CD1c-positive myeloid dendritic cell (primary cell): ENCODE data around the gene FANCL.
"Not testable (repeated sequence)": the region's sequence is repeated elsewhere in the genome, so short reads cannot be mapped to it uniquely, and the experiment has no call there.

ENCODE experiments used
- DNase-seq: peaks from one replicate; pipeline ENCODE4 v3.0.0-alpha.2; 2016; ENCODE audit errors: extremely low spot score

Gene FANCL

DNA sequence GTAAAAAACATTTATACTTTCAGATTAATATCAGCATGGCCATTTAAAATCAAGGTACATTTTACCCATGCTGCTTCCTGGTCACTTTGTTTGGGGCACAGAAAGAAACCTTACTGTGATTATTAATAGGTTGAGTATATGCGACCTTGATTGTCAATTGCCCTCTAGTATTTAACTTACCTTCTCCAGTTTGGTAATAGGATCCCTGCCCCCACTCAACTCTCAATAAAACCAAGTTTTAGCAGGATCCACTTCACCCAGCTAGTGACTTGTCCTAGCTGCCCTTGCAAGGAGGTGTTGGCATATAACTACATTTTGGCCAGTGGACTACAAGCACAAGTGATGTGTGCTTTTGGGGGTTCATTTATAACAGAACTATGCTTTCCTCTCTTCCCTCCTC is 34.3 kb downstream of the FANCL start:
- DNase-seq: no peak

DNA sequence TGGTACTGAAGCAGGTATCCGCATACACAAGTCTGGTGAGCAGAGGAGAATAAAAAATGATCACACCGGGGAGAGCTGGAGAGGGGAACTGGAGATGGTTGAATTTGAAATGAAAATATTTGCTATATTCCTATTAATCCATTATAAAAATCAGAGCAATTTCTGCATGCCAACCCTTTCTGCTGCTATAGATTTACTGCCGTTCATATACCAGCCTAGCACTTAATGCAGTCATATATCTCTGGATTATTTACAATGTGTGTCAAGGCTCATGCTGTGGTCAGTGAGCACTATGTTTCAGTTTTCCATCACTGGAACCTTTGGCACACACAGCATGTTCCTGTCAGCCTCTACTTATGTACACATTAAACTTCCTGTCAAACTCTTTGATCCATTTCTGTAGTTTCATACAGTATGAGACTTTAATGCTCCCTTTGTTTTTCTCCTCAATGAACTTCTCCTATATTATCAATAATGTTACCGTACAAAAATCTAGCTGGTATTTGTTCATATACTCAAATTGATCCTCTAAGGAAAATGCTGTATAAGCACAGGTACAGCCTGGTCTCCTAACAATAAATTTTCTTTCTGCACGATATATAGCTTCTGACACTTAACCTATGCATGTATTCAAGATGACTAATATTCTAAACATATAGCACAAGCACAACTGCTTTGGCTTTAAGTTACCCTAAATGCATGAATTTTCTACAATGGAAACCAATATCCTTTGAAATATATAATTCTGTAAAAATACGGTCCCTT is 36.7 kb downstream of the FANCL start:
- DNase-seq: no peak

DNA sequence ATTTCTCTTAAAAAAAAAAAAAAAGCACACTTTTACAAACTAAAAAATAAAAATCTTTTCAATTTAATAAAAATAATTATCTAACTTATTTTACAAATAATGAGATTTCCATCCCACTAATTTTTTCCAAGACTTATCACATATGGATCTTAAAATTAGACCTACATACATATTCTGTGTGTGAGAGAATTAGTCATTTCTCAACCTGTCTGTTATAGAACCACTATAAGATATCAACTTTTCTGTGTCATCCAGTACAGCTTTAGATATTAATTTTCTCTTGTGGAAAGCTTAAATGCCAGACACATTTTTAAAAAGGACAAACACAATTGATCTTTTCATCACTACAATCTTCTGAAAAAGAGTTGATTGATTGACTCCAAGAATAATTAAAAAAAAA is 38.1 kb downstream of the FANCL start:
- no peak for DNase-seq

DNA sequence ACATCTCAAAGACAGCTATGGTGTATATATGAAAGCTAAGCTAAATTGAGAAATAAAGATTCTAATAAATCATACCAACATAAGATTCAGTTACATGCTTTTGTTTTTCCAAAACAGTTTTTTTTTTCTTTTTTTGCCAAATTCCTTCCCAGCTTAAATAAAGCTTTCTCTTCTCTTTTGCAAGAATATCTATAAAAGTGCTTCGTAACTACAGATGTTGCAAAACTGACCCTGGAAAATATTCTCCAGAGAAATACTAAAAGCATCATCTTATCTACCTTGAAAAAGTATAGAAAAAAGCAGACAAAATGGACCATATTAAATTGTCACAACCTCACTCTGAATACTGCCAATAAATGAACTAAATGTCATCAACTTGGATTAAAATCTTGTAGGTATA is 38.7 kb downstream of the FANCL start:
- DNase-seq: no peak

DNA sequence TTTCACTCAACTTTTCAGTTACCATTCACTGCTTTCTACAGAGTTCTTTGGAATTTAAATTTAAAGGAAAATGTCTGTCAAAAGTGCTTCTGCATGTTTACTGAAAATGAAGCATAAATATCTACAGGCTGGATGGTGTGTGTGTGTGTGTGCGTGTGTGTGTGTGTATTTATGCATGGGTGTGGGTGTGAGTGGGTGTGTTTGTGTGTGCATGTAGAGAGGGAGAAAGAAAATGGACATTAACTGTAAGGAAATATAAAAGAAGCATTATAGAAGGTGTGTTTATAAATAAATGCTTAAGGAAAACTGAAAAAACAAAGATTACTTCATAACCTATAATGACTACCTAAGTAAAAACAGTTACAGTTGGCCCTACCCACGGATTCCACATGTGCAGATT is 43.2 kb downstream of the FANCL start:
- no peak for DNase-seq

DNA sequence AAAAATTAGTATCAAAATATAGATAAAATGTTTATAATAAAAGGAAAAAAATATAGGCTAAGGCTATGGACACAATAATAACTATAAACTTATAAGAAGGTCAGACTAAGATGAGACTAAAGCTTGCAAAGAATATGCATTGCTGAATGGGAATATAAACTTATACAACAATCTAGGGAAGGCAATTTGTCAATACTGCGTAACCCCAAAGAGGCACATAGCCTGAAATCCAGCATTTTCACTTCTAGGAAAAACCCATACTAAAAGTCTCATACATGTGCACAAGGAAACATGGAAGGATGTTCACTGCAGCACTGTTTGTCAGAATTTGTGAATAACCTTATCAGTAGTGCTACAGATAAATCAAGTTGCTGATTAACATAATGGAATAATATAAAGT is 45.5 kb downstream of the FANCL start:
- DNase-seq: no peak

DNA sequence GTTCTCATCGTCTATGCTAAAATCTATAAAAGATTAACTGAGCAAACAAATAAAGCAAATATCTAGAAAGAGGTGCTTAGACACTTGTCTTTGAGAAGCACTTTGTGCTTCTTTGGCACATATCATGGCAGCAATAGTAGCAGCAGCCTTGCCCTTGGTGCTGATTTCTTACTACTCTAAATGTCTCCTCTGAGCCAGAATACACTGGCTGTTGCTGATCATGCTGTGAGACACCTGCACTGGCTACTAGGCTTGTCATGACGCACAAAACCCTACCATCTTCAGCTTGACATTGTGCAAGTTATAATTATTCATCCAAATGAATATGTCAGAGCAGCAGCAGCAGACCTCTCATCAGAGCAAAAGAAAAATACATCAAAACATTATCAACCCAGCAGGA is 46.7 kb downstream of the FANCL start:
- no peak for DNase-seq

DNA sequence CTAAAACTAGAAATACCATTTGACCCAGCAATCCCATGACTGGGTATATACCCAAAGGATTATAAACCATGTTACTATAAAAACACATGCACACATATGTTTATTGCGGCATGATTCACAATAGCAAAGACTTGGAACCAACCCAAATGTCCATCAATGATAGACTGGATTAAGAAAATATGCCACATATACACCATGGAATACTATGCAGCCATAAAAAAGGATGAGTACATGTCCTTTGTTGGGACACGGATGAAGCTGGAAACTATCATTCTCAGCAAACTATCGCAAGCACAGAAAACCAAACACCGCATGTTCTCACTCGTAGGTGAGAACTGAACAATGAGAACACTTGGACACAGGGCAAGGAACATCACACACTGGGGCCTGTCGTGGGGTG is 54.1 kb downstream of the FANCL start:
- DNase-seq: not testable (repeated sequence)

DNA sequence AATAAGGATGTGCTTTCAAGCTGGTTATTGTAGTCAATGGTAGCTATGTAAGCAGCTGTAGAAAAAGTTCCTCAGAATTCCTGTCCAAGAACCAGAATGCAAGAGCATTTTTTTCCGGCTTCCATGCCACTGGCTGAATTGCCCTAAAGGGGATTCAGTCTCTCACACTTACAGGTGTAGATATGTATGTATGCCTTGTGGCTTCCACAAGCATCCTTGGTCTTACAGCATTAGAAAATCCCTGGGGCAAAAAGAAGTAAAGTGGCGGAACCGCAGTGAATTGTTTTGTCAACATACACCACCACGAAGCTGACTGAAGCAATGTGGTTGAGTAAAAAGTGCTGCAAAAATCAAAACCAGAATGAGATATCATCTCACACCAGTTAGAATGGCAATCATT is 54.6 kb downstream of the FANCL start:
- DNase-seq: no peak

DNA sequence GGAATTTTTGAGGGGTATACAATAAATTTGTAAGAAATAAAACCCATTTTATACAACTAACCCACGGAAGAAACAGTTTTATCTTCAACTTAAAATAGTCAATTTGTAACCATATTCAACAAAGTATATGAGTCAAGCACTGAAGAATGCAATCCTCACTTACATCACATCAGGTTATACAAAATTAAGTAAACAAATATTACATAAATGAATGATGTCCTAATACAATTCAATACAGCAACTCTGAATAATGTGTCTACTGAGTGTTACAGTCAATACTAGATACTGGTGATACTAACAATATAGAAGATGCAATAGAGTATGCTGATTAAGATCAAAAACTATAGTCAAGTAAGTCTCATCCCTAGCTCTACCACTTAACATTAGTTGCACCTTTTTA is 58.6 kb downstream of the FANCL start:
- no peak for DNase-seq

DNA sequence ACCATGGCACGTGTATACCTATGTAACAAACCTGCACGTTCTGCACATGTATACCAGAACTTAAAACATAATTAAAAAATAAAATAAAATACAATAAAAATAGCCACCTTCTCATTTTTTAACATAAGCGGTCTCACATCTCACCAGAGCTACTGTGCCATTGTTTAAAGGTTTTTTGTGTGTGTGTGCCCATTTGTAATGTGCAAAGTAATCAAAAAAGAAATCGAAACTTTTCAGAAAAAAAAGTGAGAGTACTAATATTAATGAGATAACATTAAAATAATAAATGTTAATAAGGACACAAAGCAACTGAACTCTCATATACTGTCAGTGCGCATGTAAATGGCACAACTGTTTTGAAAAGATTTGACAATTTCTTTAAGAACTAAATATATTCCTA is 60.5 kb downstream of the FANCL start:
- no peak for DNase-seq

DNA sequence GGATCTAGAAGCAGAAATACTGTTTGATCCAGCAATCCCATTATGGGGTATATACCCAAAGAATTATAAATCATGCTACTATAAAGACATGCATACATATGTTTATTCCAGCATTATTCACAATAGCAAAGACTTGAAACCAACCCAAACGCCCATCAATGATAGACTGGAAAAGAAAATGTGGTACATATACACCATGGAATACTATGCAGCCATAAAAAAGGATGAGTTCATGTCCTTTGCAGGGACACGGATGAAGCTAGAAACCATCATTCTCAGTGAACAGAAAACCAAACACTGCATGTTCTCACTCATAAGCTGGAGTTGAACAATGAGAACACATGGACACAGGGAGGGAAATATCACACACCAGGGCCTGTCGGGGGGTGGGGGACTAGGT is 61.0 kb downstream of the FANCL start:
- not testable (repeated sequence) for DNase-seq

DNA sequence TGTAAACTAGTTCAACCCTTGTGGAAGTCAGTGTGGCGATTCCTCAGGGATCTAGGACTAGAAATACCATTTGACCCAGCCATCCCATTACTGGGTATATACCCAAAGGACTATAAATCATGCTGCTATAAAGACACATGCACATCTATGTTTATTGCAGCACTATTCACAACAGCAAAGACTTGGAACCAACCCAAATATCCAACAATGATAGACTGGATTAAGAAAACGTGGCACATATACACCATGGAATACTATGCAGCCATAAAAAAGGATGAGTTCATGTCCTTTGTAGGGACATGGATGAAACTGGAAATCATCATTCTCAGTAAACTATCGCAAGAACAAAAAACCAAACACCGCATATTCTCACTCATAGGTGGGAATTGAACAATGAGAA is 63.9 kb downstream of the FANCL start:
- DNase-seq: not testable (repeated sequence)

DNA sequence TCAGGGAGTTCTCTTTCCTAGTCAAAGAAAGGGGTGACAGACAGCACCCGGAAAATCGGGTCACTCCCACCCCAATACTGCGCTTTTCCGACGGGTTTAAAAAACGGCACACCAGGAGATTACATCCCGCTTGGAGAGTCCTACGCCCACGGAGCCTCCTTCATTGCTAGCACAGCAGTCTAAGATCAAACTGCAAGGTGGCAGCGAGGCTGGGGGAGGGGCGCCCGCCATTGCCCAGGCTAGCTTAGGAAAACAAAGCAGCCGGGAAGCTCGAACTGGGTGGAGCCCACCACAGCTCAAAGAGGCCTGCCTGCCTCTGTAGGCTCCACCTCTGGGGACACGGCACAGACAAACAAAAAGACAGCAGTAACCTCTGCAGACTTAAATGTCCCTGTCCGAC is 69.3 kb downstream of the FANCL start:
- not testable (repeated sequence) for DNase-seq

DNA sequence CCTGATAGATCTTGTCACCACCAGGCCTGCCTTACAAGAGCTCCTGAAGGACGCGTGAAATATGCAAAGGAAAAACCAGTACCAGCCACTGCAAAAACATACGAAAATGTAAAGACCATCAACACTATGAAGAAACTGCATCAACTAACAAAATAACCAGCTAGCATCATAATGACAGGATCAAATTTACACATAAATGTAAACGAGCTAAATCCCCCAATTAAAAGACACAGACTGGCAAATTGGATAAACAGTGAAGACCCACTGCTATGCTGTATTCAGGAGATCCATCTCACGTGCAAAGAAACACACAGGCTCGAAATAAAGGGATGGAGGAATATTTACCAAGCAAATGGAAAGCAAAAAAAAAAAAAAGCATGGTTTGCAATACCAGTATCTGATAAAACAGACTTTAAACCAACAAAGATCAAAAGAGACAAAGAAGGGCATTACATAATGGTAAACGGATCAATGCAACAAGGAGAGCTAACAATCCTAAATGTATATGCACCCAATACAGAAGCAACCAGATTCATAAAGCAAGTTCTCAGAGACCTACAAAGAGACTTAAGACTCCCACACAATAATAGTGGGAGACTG is 70.7 kb downstream of the FANCL start:
- not testable (repeated sequence) for DNase-seq

DNA sequence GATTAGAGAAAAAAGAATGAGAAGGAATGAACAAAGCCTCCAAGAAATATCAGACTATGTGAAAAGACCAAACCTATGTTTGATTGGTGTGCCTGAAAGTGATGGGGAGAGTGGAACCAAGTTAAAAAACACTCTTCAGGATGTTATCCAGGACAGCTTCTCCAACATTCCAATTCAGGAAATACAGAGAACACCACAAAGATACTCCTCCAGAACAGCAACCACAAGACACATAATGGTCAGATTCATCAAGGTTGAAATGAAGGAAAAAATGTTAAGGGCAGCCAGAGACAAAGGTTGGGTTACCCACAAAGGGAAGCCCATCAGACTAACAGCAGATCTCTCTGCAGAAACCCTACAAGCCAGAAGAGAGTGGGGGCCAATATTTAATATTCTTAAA is 71.3 kb downstream of the FANCL start:
- not testable (repeated sequence) for DNase-seq

DNA sequence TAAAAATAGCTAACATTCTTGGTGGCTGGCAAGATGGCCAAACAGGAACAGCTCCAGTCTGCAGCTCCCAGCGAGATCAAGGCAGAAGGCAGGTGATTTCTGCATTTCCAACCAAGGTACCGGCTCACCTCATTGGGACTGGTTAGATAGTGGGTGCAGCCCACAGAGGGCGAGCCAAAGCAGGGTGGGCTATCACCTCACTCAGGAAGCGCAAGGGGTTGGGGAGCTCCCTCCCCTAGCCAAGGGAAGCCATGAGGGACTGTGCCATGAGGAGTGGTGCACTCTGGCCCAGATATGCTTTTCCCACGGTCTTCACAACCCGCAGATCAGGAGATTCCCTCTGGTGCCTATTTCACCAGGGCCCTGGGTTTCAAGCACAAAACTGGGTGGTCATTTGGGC is 73.0 kb downstream of the FANCL start:
- not testable (repeated sequence) for DNase-seq

DNA sequence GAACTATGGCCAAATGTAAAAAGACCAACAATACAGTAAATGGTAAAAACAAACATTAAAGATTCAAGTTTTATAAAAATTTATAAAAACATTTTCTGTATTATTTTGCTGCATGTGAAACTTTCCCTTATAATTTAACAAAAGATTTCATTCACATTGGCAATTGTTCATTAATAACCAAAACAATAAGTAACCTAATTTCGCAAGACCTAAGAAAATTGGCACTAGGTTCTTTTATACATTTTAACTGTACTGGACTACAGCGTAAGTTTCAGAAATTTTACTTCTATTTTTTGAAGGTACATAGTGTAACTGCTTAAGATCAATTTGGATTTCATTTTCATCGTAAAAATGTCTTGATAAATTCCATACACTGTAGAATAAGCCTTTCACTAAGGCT is 77.2 kb downstream of the FANCL start:
- DNase-seq: no peak

DNA sequence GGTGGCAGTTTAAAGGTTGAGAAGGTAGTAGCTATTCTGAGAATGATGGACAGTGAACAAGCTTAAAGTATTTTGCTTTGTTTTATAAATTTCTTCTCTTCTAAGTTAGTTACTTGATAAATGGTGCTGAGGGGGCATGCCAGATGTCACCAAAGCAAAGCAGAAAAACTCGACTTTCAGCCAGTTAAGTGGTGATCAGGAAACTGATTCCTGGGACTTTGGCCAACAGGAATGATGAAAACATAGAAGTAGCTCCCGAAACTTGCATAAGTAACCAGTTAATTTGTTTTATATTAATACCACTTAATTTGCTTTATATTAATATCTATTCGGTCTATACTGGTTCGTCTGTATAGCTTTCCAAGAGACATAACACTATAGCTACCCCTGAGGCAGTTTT is 82.6 kb downstream of the FANCL start:
- DNase-seq: no peak

DNA sequence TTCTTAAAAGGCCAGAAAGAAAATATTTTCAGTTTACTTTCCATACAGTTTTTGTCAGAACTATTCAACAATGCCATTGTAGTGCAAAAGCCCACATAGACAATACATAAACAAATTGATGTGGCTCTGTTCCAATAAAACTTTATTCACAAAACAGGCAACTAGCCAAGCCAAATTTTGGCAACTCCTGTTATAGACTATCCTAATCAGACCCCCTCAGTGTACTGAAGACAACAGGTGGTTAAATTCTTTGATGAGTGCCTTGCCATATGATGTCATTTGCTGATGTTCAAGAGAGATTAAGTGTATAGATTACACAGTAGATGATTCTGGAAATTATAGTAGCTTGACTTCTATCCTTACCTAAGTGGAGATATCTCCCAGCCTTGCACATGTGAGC is 83.4 kb downstream of the FANCL start:
- DNase-seq: no peak

DNA sequence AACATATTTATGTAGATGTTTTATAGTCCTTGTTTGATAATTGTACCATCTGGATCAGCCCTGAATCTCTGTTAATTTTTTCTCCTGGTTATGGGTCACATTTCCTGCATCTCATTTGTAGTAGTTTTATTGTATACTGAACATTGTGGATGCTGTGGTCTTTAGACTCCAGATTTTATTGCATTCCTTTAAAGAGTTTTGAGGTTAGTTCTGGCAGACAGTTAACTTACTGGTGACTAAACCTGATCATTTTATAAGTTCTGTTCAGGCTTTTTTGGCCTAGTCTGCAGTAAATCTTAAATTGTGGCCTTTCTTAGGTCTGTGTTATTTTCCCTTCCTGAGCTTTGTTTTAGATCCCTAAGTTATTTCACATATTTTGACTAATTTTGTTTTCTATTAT is 84.3 kb downstream of the FANCL start:
- no peak for DNase-seq

DNA sequence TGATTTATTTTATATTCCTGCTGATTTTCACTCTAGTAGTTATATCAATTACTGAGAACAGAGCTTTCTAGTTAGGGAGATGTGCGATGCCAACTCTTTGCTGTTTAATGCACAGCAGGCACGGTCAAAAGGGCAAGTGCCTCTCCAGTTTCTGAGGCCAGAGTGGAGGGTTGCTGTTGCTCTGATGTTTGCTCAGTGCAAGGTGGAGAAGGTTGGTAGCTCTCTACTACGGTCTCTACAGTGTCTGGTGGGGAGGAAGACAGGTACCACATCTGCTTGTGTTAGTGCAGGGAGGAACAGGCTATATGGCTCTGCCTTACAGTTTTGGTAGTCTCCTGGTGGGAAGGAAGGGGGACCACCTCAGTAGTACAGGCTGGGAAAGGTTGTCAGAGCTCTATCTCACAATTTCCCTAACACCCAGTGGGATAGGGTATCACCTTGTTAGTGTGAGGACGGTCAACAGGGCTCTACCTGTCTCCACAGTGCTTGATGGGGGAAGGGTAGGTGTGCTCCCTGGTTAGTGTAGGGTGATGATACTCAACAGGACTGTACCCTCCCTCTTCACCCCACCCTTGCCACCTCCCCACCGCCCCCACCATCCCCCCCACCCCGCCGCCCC is 85.9 kb downstream of the FANCL start:
- DNase-seq: no peak

DNA sequence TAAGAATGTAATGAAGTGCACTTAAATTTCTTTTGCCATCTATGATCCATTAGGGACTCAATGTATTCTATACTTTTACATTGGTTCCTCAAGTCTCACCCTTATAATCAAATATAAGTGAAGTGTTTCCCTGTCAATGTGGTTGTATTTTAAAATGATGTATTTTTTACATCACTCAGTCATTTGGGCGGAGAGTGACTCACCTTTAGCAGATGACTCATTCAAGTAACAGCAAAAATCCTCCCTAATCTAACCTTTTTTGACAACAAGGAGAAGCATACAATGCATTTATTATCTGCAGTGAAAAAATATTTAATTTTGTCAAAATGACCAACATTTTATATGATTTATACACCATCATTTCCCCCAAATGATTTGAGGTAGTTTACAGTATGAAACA is 94.4 kb downstream of the FANCL start:
- no peak for DNase-seq
